DMS114 treated with DMSO at 0.1 percent for 48 hours (cell line): ENCODE measurements around the gene SRGAP2.
"Not testable (repeated sequence)": the region's sequence is repeated elsewhere in the genome, so short reads cannot be mapped to it uniquely, and the experiment has no call there.

Experiments used
- DNase-seq: peaks from one replicate; lab custom pipeline; 2025; ENCODE audit not compliant: unreplicated experiment; lab: John Stamatoyannopoulos, UW

Gene SRGAP2

GRCh38 chr1:206203364-206204158, at the start of gene SRGAP2:
TSS of gene SRGAP2 (plus strand) at chr1:206203541. CDS start at chr1:206205971, 2,430 bp downstream.
- DNase-seq = peak; percentile 4

GRCh38 chr1:206167350-206168029, 35.9 kb upstream of the SRGAP2 start:
- DNase-seq = not testable (repeated sequence)

- not testable (repeated sequence) for DNase-seq
Measured at GRCh38 chr1:206169794-206170193, 33.5 kb upstream of the SRGAP2 start.

- not testable (repeated sequence) for DNase-seq
Measured at GRCh38 chr1:206173110-206173719, 30.1 kb upstream of the SRGAP2 start.

- DNase-seq = not testable (repeated sequence)
Measured at GRCh38 chr1:206174182-206174868, 29.0 kb upstream of the SRGAP2 start.

- not testable (repeated sequence) for DNase-seq
Measured at GRCh38 chr1:206175459-206176113, 27.8 kb upstream of the SRGAP2 start.

GRCh38 chr1:206176114-206176502, 27.2 kb upstream of the SRGAP2 start:
- not testable (repeated sequence) for DNase-seq

- not testable (repeated sequence) for DNase-seq
Measured at GRCh38 chr1:206178061-206178989, 25.0 kb upstream of the SRGAP2 start.

- DNase-seq = not testable (repeated sequence)
Measured at GRCh38 chr1:206179666-206180065, 23.7 kb upstream of the SRGAP2 start.

- not testable (repeated sequence) for DNase-seq
Measured at GRCh38 chr1:206182368-206183317, 20.7 kb upstream of the SRGAP2 start.

- DNase-seq = not testable (repeated sequence)
Measured at GRCh38 chr1:206183788-206184187, 19.6 kb upstream of the SRGAP2 start.

- DNase-seq = not testable (repeated sequence)
Measured at GRCh38 chr1:206185778-206186177, 17.6 kb upstream of the SRGAP2 start.

- DNase-seq = not testable (repeated sequence)
Measured at GRCh38 chr1:206186826-206187225, 16.5 kb upstream of the SRGAP2 start.

GRCh38 chr1:206195182-206195581, 8.2 kb upstream of the SRGAP2 start:
- DNase-seq = not testable (repeated sequence)

- DNase-seq = not testable (repeated sequence)
Measured at GRCh38 chr1:206196748-206197424, 6.5 kb upstream of the SRGAP2 start.

- DNase-seq = peak; percentile 98
Measured at GRCh38 chr1:206202789-206203363, 465 bp upstream of the SRGAP2 start, which contains the start of gene FAM72A. TSS of gene FAM72A (minus strand) at chr1:206202839. CDS start at chr1:206202025, 814 bp downstream.

GRCh38 chr1:206204159-206204511, 794 bp downstream of the SRGAP2 start:
- DNase-seq = not testable (repeated sequence)
